Stimulated activated CD4-positive, alpha-beta T cell treated with anti-CD3 and anti-CD28 coated beads, Interleukin-1b, Interleukin-23, amount 100 ng/mL, for 48 hours (primary cell): ENCODE data around the gene GDE1.

Source experiments
- DNase-seq: peaks from one replicate; pipeline ENCODE4 v3.0.0-alpha.2; 2020

GDE1 gene

GRCh38 chr16:19485611-19486010 is 36.3 kb downstream of the GDE1 start:
- no peak for DNase-seq

GRCh38 chr16:19484096-19484495 is 37.8 kb downstream of the GDE1 start:
- no peak for DNase-seq

- DNase-seq: no peak
These were observed 39.6 kb downstream of the GDE1 start for GRCh38 chr16:19482291-19482690.

GRCh38 chr16:19481769-19482168 is 40.1 kb downstream of the GDE1 start:
- DNase-seq: no peak

- DNase-seq: no peak
These were observed 40.6 kb downstream of the GDE1 start for GRCh38 chr16:19481296-19481695.

- DNase-seq: no peak
These were observed 42.6 kb downstream of the GDE1 start for GRCh38 chr16:19479302-19479721.

GRCh38 chr16:19478505-19478904 is 43.4 kb downstream of the GDE1 start:
- no peak for DNase-seq

GRCh38 chr16:19474617-19475016 is 47.3 kb downstream of the GDE1 start:
- no peak for DNase-seq

- no peak for DNase-seq
These were observed 49.4 kb downstream of the GDE1 start for GRCh38 chr16:19472482-19472881.

GRCh38 chr16:19468300-19468699 is 53.6 kb downstream of the GDE1 start:
- DNase-seq: no peak

- DNase-seq: no peak
These were observed 58.2 kb downstream of the GDE1 start for GRCh38 chr16:19463468-19464315.

GRCh38 chr16:19460397-19460796 is 61.5 kb downstream of the GDE1 start:
- DNase-seq: no peak

- no peak for DNase-seq
These were observed 63.0 kb downstream of the GDE1 start for GRCh38 chr16:19458722-19459379.
